ENCODE measurements around the gene OSBPL2. TPM values are rescaled to one million over a fixed set of nuclear protein-coding genes. Genes with fewer than 3 reads are reported as not detected.
A peak's percentile ranks its signal among the peaks of the same experiment; 100 is the strongest.

Gene OSBPL2
- total and polyA plus RNA-seq, 2 experiments from 2014 or later, result 16.6 to 31.2 TPM

DNA sequence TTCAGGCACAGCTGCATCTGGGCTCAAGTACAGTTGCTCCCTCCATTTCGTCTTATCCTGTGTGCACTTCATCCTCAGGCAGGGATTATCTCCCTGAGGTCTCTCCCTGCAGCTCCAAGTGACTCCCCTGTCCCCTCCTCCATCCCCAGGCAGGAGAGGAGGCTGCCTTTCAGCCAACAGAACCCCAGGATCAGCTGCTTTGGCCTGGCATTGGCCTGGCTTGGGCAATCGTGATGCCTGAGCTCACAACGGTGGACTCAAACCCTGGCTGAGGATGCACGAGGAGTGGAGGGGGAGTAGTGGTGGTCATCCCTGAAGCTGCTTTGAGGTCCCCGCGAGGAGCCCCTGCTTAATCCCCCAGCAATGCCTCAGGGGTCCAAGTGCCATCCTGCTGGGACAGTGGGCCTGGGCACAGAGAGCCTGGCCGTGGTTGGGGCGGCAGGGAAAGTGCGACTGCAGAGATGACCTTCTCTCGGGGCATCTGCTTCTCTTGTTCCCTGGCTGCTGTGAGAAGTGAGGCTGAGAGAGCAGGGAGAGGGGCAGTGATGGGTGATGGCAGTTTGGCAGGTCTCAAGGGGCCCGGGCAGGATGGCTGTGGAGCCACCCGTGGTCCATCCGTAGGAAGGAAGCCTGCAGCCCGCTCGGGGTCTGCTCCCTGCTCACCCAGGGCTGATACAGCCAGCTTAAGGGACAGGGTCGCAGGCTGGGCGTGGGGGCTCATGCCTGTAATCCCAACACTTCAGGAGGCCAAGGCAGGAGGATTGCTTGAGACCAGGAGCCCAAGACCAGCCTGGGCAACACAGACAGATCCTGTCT lies 12.3 kb upstream of the OSBPL2 start:
- Mint-ChIP-seq H3K36me3 (ENCODE audit: low read depth) (no peaks in the 10 kb centered on the region; the same call in 2 of the 3 replicates), H3K4me1 (peaks cover 16% of the 10 kb centered on the region), H3K27me3 (ENCODE audit: insufficient read depth, low read depth, poor library complexity) (peaks cover 12% of the 10 kb centered on the region), H3K4me3 (no peak overlapping the region), H3K27ac (no peak overlapping the region), H3K9me3 (no peaks in the 10 kb centered on the region)
- DNase-seq (ENCODE audit: low spot score) (no peak), ATAC-seq (no peak)
- no peaks in the 10 kb centered on the region for H3K36me3 ChIP-seq (ENCODE audit: insufficient read depth)
- H4K20me1 ChIP-seq (replicated peaks; ENCODE audit: insufficient read depth), result no peaks in the 10 kb centered on the region
- peaks cover 5% of the 10 kb centered on the region; the same call in 1 of the 2 replicates for H3K4me1 ChIP-seq (ENCODE audit: insufficient read depth)
- no peaks in the 10 kb centered on the region for H3F3A ChIP-seq (replicated peaks; ENCODE audit: low read depth)
- no peak overlapping the region for H3K4me2 ChIP-seq
- no peak overlapping the region for H3K4me3 ChIP-seq
- TF ChIP-seq, protein P1, sequence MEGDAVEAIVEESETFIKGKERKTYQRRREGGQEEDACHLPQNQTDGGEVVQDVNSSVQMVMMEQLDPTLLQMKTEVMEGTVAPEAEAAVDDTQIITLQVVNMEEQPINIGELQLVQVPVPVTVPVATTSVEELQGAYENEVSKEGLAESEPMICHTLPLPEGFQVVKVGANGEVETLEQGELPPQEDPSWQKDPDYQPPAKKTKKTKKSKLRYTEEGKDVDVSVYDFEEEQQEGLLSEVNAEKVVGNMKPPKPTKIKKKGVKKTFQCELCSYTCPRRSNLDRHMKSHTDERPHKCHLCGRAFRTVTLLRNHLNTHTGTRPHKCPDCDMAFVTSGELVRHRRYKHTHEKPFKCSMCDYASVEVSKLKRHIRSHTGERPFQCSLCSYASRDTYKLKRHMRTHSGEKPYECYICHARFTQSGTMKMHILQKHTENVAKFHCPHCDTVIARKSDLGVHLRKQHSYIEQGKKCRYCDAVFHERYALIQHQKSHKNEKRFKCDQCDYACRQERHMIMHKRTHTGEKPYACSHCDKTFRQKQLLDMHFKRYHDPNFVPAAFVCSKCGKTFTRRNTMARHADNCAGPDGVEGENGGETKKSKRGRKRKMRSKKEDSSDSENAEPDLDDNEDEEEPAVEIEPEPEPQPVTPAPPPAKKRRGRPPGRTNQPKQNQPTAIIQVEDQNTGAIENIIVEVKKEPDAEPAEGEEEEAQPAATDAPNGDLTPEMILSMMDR (conservative IDR thresholded peaks at IDR 0.05; ENCODE audit: low read depth in 2 of 2), result no peak
- TF ChIP-seq CREB1 (CRISPR knock-in tag; IDR thresholded peaks at IDR 0.05; ENCODE audit: low read depth) (no peak), POLR2AphosphoS5 (IDR thresholded peaks at IDR 0.05; ENCODE audit: low read depth) (no peak), NANOG (IDR thresholded peaks at IDR 0.05; ENCODE audit: borderline replicate concordance) (no peak)
- TF ChIP-seq, protein P2, sequence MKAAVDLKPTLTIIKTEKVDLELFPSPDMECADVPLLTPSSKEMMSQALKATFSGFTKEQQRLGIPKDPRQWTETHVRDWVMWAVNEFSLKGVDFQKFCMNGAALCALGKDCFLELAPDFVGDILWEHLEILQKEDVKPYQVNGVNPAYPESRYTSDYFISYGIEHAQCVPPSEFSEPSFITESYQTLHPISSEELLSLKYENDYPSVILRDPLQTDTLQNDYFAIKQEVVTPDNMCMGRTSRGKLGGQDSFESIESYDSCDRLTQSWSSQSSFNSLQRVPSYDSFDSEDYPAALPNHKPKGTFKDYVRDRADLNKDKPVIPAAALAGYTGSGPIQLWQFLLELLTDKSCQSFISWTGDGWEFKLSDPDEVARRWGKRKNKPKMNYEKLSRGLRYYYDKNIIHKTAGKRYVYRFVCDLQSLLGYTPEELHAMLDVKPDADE (IDR thresholded peaks at IDR 0.05), result no peak
- H3K79me2 ChIP-seq (replicated peaks; ENCODE audit: insufficient read depth), result no peaks in the 10 kb centered on the region
- H3K9me2 ChIP-seq (ENCODE audit: insufficient read depth), result no peaks in the 10 kb centered on the region
- H3K27ac ChIP-seq (ENCODE audit: low read depth), result no peak overlapping the region
- H3K27me3 ChIP-seq (ENCODE audit: insufficient read depth), result peaks cover 14% of the 10 kb centered on the region
- no peak overlapping the region for H2AFZ ChIP-seq

DNA sequence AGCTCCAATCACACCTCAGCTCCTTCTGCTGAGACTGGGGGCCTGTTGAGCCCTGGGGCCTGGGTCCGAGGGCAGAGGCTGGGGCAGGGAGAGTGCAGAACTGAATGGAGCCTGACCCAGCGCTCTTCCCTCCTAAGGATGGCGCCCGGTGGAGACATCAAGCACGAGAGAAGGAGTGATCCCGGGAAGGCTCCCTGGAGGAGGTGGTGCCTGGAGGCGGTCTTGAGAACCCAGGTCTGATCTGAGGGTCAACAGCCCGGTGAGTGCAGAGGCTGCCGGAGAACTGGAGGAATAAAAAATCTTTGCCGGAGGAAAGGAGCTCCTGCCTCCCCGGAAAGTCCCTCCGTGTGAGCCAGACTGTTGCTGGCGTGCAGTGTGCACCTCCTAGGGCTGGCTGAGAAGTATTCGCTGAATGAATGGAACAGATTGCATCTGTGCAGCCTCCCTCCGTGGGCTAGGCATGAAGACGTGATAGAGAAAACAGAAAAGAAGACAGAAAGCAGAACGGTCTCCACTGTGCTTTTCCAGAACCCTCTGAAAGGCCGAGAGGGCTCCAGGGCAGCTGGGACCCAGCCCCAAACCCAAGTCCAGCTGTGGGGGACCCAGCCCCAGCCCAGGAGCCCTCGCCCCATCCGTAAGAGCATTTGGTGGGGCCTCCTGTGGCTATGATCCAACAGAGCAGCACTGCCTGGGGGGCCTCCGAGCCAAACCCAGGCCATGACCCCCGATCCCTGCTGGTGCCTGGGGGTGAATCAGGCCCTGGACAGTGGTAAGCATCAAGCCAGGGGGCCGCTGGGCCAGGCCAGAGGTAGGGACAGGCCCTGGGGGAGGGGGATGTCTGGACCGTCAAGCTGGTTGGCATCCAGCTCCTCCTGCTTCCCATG lies 11.4 kb upstream of the OSBPL2 start:
- Mint-ChIP-seq H3K4me3 (no peak overlapping the region; the same call in 2 of the 3 replicates), H3K27me3 (ENCODE audit: insufficient read depth, low read depth, poor library complexity) (peaks cover 3% of the 10 kb centered on the region), H3K9me3 (no peaks in the 10 kb centered on the region), H3K27ac (peak overlapping the region; percentile 43; the same call in 1 of the 2 replicates), H3K36me3 (ENCODE audit: low read depth) (no peaks in the 10 kb centered on the region; the same call in 2 of the 3 replicates), H3K4me1 (peaks cover 11% of the 10 kb centered on the region)
- no peak overlapping the region for H3K4me3 ChIP-seq
- H3F3A ChIP-seq (replicated peaks; ENCODE audit: low read depth), result no peaks in the 10 kb centered on the region
- no peaks in the 10 kb centered on the region for H3K36me3 ChIP-seq (ENCODE audit: insufficient read depth)
- H3K4me2 ChIP-seq, result no peak overlapping the region
- H3K4me1 ChIP-seq (ENCODE audit: insufficient read depth), result no peaks in the 10 kb centered on the region
- DNase-seq (ENCODE audit: low spot score), result no peak
- no peaks in the 10 kb centered on the region for H4K20me1 ChIP-seq (replicated peaks; ENCODE audit: insufficient read depth)
- ATAC-seq, result no peak
- H3K27me3 ChIP-seq (ENCODE audit: insufficient read depth), result peaks cover 4% of the 10 kb centered on the region; the same call in 1 of the 2 replicates
- H3K79me2 ChIP-seq (replicated peaks; ENCODE audit: insufficient read depth), result no peaks in the 10 kb centered on the region
- no peaks in the 10 kb centered on the region for H3K9me2 ChIP-seq (ENCODE audit: insufficient read depth)
- no peak overlapping the region; the same call in 1 of the 2 replicates for H2AFZ ChIP-seq
- H3K27ac ChIP-seq (ENCODE audit: low read depth), result no peak overlapping the region
- no peak for TF ChIP-seq POLR2AphosphoS5 (IDR thresholded peaks at IDR 0.05; ENCODE audit: low read depth)
- TF ChIP-seq, protein P2 (IDR thresholded peaks at IDR 0.05), result no peak
- TF ChIP-seq EZH2 (IDR thresholded peaks at IDR 0.05; ENCODE audit: low read depth, unreplicated experiment), result no peak
- TF ChIP-seq ZNF114 (CRISPR knock-in tag; IDR thresholded peaks at IDR 0.05), result no peak
- TF ChIP-seq, protein P3, sequence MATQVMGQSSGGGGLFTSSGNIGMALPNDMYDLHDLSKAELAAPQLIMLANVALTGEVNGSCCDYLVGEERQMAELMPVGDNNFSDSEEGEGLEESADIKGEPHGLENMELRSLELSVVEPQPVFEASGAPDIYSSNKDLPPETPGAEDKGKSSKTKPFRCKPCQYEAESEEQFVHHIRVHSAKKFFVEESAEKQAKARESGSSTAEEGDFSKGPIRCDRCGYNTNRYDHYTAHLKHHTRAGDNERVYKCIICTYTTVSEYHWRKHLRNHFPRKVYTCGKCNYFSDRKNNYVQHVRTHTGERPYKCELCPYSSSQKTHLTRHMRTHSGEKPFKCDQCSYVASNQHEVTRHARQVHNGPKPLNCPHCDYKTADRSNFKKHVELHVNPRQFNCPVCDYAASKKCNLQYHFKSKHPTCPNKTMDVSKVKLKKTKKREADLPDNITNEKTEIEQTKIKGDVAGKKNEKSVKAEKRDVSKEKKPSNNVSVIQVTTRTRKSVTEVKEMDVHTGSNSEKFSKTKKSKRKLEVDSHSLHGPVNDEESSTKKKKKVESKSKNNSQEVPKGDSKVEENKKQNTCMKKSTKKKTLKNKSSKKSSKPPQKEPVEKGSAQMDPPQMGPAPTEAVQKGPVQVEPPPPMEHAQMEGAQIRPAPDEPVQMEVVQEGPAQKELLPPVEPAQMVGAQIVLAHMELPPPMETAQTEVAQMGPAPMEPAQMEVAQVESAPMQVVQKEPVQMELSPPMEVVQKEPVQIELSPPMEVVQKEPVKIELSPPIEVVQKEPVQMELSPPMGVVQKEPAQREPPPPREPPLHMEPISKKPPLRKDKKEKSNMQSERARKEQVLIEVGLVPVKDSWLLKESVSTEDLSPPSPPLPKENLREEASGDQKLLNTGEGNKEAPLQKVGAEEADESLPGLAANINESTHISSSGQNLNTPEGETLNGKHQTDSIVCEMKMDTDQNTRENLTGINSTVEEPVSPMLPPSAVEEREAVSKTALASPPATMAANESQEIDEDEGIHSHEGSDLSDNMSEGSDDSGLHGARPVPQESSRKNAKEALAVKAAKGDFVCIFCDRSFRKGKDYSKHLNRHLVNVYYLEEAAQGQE (IDR thresholded peaks at IDR 0.05; ENCODE audit: unreplicated experiment), result no peak
- TF ChIP-seq JUNB (IDR thresholded peaks at IDR 0.05; ENCODE audit: unreplicated experiment), result no peak
- no peak for TF ChIP-seq NANOG (IDR thresholded peaks at IDR 0.05; ENCODE audit: borderline replicate concordance)
- TF ChIP-seq, protein P1 (conservative IDR thresholded peaks at IDR 0.05; ENCODE audit: low read depth in 2 of 2), result no peak

Measured in GM23338 (cell line).